ENCODE measurements around the gene ANXA11.
"Not testable (repeated sequence)": the region's sequence is repeated elsewhere in the genome, so short reads cannot be mapped to it uniquely, and the experiment has no call there.

- not testable (repeated sequence) for TF ChIP-seq CTCF, POLR2AphosphoS5 (IDR thresholded peaks at IDR 0.05)
Observed at GRCh38 chr10:80133687-80134086, 71.7 kb downstream of the ANXA11 start.
